ENCODE measurements around the gene HES2. TPM values are rescaled to one million over a fixed set of nuclear protein-coding genes. Genes with fewer than 3 reads are reported as not detected.
"Not testable (repeated sequence)": the region's sequence is repeated elsewhere in the genome, so short reads cannot be mapped to it uniquely, and the experiment has no call there.

The HES2 gene
- total RNA-seq, 4 donors from 2014 or later: not detected

GRCh38 chr1:6437012-6437700 is 17.4 kb upstream of the HES2 start:
- H3K36me3 ChIP-seq; intact Hi-C loops (cut with DNase I); H3K27me3 ChIP-seq; H3K9me3 ChIP-seq; H3K27ac ChIP-seq; H3K4me3 ChIP-seq (replicated peaks in 1 of 3): not testable (repeated sequence)
- WGBS, 2 donors: 62 to 77% methylated on average over 7 to 20 of the region's 22 CpGs
- TF ChIP-seq CTCF (IDR thresholded peaks at IDR 0.05): peak in 2 of 6 experiments; percentile 5 to 28
- peaks cover 0 to 11% of the 10 kb centered on the region in 2 donors for H3K4me1 ChIP-seq
- DNase-seq: peak; percentile 25 to 38

GRCh38 chr1:6436277-6436676 is 16.6 kb upstream of the HES2 start:
- H3K4me1 ChIP-seq: peaks cover 0 to 11% of the 10 kb centered on the region in 2 donors
- DNase-seq; H3K4me3 ChIP-seq (replicated peaks in 1 of 3); H3K36me3 ChIP-seq; H3K27me3 ChIP-seq; H3K27ac ChIP-seq; intact Hi-C loops (cut with DNase I); H3K9me3 ChIP-seq: not testable (repeated sequence)
- WGBS, 2 donors: 78 to 87% methylated on average over 3 of the region's 3 CpGs

DNA sequence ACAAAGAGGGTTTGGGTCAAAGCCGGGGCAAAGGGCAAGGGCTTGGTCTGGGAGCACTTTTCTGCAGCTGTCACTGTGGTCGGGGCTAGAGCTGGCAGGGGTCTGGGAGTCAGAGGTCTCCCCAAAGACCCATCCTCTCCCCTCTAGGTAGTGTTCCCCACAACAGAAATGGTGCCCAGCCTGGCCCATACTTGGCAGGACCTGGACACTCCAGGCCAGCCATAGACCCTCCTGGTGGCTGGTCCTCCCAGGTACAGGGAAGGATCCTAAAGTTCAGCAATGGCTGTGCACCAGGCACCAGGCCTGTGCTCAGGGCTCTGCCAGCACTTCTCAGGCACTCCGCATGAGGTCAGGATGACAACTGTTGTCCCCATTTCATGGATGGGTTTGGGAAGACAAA is 15.8 kb upstream of the HES2 start:
- Histone ChIP-seq H3K4me3 (replicated peaks in 1 of 3) (no peak overlapping the region), H3K4me1 (peaks cover 0 to 9% of the 10 kb centered on the region in 2 donors), H3K27ac (no peak overlapping the region), H3K9me3 (no peaks in the 10 kb centered on the region), H3K36me3 (no peaks in the 10 kb centered on the region), H3K27me3 (no peaks in the 10 kb centered on the region)
- 72% methylated on average over 3 of the region's 3 CpGs; no CpG with 5 or more reads in 1 of the 2 donors for whole genome bisulfite sequencing, 2 donors
- TF ChIP-seq CTCF (IDR thresholded peaks at IDR 0.05) (no peak), POLR2A (IDR thresholded peaks at IDR 0.05) (no peak)
- intact Hi-C loops (cut with DNase I): no loop called here
- DNase-seq: no peak

DNA sequence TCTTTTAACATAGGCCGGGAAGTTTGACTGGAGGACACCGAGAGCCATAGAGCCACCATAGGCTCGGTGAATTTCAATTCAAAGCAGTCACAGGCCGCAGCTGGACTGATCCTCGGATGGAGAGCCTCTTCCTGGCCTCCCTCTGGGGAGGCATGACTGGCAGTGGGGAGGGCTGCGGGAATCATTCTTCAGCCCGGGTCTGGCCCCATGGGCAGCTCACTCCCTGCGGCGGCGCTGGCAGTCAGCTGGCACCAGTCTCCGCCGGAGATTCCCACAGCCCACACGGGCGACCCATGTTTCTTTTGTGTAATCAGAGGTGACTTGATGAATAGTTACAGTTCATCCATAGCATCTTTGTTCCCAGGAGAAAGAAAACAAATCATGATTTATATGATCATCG is 15.4 kb upstream of the HES2 start:
- intact Hi-C loops (cut with DNase I): no loop called here
- Histone ChIP-seq H3K4me3 (replicated peaks in 1 of 3) (no peak overlapping the region), H3K4me1 (peaks cover 0 to 5% of the 10 kb centered on the region in 2 donors), H3K27ac (no peak overlapping the region), H3K9me3 (no peaks in the 10 kb centered on the region), H3K36me3 (no peaks in the 10 kb centered on the region), H3K27me3 (no peaks in the 10 kb centered on the region)
- WGBS, 2 donors: 81 to 88% methylated on average over 14 to 15 of the region's 15 CpGs
- DNase-seq: no peak
- TF ChIP-seq POLR2A (IDR thresholded peaks at IDR 0.05) (no peak), CTCF (IDR thresholded peaks at IDR 0.05) (no peak)

DNA sequence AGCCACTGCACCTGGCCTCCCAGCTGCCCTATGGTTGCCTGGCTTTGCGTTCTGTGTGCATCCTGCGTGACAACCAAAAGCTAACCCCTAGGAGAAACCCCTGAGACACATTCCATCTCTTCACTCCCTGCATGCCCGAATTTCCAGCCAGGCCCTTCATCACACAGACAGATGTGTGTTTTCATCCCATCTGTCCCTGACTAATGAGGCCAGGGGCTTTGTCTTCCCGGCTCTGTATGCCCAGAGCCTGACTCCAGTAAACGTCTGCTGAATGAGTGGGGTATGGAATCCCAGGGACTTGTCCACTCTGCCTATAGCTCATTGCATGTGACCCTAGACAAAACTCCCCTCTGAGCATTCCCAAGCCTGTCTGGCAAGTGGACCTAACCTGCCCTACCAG is 14.5 kb upstream of the HES2 start:
- Histone ChIP-seq H3K27ac (no peak overlapping the region), H3K27me3 (no peaks in the 10 kb centered on the region)
- TF ChIP-seq CTCF (IDR thresholded peaks at IDR 0.05): no peak
- TF ChIP-seq POLR2A (IDR thresholded peaks at IDR 0.05): no peak

GRCh38 chr1:6431645-6432579 is 12.2 kb upstream of the HES2 start:
- H3K4me3 ChIP-seq (replicated peaks in 1 of 3); H3K9me3 ChIP-seq; H3K27ac ChIP-seq; DNase-seq; intact Hi-C loops (cut with DNase I); H3K4me1 ChIP-seq; H3K36me3 ChIP-seq; H3K27me3 ChIP-seq: not testable (repeated sequence)
- 75 to 78% methylated on average over 6 to 13 of the region's 13 CpGs for WGBS, 2 donors

More for the DNA sequence above, 14.5 kb upstream of the HES2 start:
- 77% methylated on average over 5 of the region's 5 CpGs for WGBS, 2 donors
- no peak overlapping the region for H3K4me3 ChIP-seq (replicated peaks in 1 of 3)
- no peaks in the 10 kb centered on the region for H3K36me3 ChIP-seq
- no peaks in the 10 kb centered on the region for H3K9me3 ChIP-seq
- DNase-seq: no peak
- intact Hi-C loops (cut with DNase I): no loop called here
- H3K4me1 ChIP-seq: peaks cover 0 to 1% of the 10 kb centered on the region in 2 donors

- H3K4me3 ChIP-seq (replicated peaks in 1 of 3); DNase-seq; intact Hi-C loops (cut with DNase I); H3K4me1 ChIP-seq; H3K36me3 ChIP-seq; H3K9me3 ChIP-seq; H3K27ac ChIP-seq: not testable (repeated sequence)
- peaks cover 16% of the 10 kb centered on the region for H3K27me3 ChIP-seq
- WGBS, 2 donors: 13 to 35% methylated on average over 3 to 16 of the region's 19 CpGs
Measured at GRCh38 chr1:6429660-6430411, 10.1 kb upstream of the HES2 start.

GRCh38 chr1:6428453-6428852 is 8.7 kb upstream of the HES2 start:
- 76 to 100% methylated on average over 1 to 2 of the region's 6 CpGs for WGBS, 2 donors
- Histone ChIP-seq H3K27me3 (peaks cover 23% of the 10 kb centered on the region), H3K4me1 (peaks cover 9 to 20% of the 10 kb centered on the region in 2 donors)
- H3K36me3 ChIP-seq; DNase-seq; intact Hi-C loops (cut with DNase I); H3K9me3 ChIP-seq; H3K4me3 ChIP-seq (replicated peaks in 1 of 3); H3K27ac ChIP-seq: not testable (repeated sequence)
